BE2C (cell line): ENCODE measurements around the gene HOXC11.

ENCODE experiments used
- DNase-seq: peaks from one replicate; pipeline ENCODE4 v3.0.0-alpha.2; 2020
- H3K27me3 ChIP-seq: fragments of 250-450 bp; sonication (Bioruptor Pico); 2 replicates; pipeline ENCODE4 v1.5.1; 2020; ENCODE audit warnings: mild to moderate bottlenecking
- H3K36me3 ChIP-seq: fragments of 250-450 bp; sonication (Bioruptor Pico); 2 replicates; pipeline ENCODE4 v1.5.1; 2020; ENCODE audit warnings: mild to moderate bottlenecking
- H3K4me1 ChIP-seq: fragments of 250-450 bp; sonication (Bioruptor Pico); 2 replicates; pipeline ENCODE4 v1.5.1; 2020
- H3K4me3 ChIP-seq: 2 replicates; pipeline ENCODE4 v1.5.1; 2011; ENCODE audit warnings: low read depth, low read length
- H3K9me3 ChIP-seq: fragments of 250-450 bp; sonication (Bioruptor Pico); 2 replicates; pipeline ENCODE4 v1.5.1; 2020
- CTCF ChIP-seq: IDR thresholded peaks from 2 replicates; pipeline ENCODE4 v1.5.1; 2012; ENCODE audit warnings: mild to moderate bottlenecking, low read depth, low read length

HOXC11 gene

GRCh38 chr12:54014377-54015017 is 41.6 kb downstream of the HOXC11 start:
- no peaks in the 10 kb centered on the region for H3K36me3 ChIP-seq
- no peak for DNase-seq
- no peaks in the 10 kb centered on the region for H3K27me3 ChIP-seq
- peaks cover 8% of the 10 kb centered on the region for H3K4me1 ChIP-seq
- no peak for TF ChIP-seq CTCF
- no peaks in the 10 kb centered on the region for H3K9me3 ChIP-seq
- no peak overlapping the region for H3K4me3 ChIP-seq

- Histone ChIP-seq H3K9me3 (no peaks in the 10 kb centered on the region), H3K36me3 (no peaks in the 10 kb centered on the region), H3K4me1 (peaks cover 11% of the 10 kb centered on the region), H3K4me3 (peak overlapping the region; percentile 80; the same call in 1 of the 2 replicates), H3K27me3 (no peaks in the 10 kb centered on the region)
- no peak for TF ChIP-seq CTCF
- no peak for DNase-seq
Measured at GRCh38 chr12:54015018-54015931, 42.3 kb downstream of the HOXC11 start.

- no peak for DNase-seq
- H3K27me3 ChIP-seq, result no peaks in the 10 kb centered on the region
- no peak for TF ChIP-seq CTCF
- peak overlapping the region; percentile 80 for H3K4me3 ChIP-seq
- no peaks in the 10 kb centered on the region for H3K36me3 ChIP-seq
- H3K9me3 ChIP-seq, result no peaks in the 10 kb centered on the region
- H3K4me1 ChIP-seq, result peaks cover 19% of the 10 kb centered on the region
Measured at GRCh38 chr12:54016051-54016450, 43.1 kb downstream of the HOXC11 start.

- no peak for TF ChIP-seq CTCF
- DNase-seq, result peak; percentile 53
- no peaks in the 10 kb centered on the region for H3K9me3 ChIP-seq
- H3K36me3 ChIP-seq, result no peaks in the 10 kb centered on the region
- H3K27me3 ChIP-seq, result no peaks in the 10 kb centered on the region
- H3K4me1 ChIP-seq, result peaks cover 24% of the 10 kb centered on the region
- peak overlapping the region; percentile 80 for H3K4me3 ChIP-seq
Measured at GRCh38 chr12:54016478-54016964, 43.6 kb downstream of the HOXC11 start.

- Histone ChIP-seq H3K4me3 (peak overlapping the region; percentile 80), H3K27me3 (no peaks in the 10 kb centered on the region), H3K36me3 (no peaks in the 10 kb centered on the region), H3K9me3 (no peaks in the 10 kb centered on the region), H3K4me1 (peaks cover 30% of the 10 kb centered on the region)
- DNase-seq, result peak; percentile 74
- peak; percentile 20; the same call in 1 of the 2 replicates for TF ChIP-seq CTCF
Measured at GRCh38 chr12:54017027-54017788, 44.3 kb downstream of the HOXC11 start.
